Endothelial cell of umbilical vein (primary cell): ENCODE data around the gene DLGAP4. TPM values are rescaled to one million over a fixed set of nuclear protein-coding genes. Genes with fewer than 3 reads are reported as not detected.

Experiments used
- BruUV-seq: library from RNA; stranded (reverse); fragments of 400-500 nt; replicated peaks from 2 replicates; lab custom pipeline; 2021; lab: Mats Ljungman, UMichigan
- CTCF ChIA-PET: fragments of 300-600, 350-600 bp; sonication (Branson Sonifier 250); formaldehyde crosslinking; loops from one replicate; lab custom pipeline; 2021; ENCODE audit warnings: antibody characterized with exemption, inconsistent platforms; lab: Charles Lee
- POLR2A ChIA-PET: fragments of 300-600, 350-600 bp; sonication (Branson Sonifier 250); formaldehyde crosslinking; loops from one replicate; lab custom pipeline; 2021; ENCODE audit warnings: antibody characterized with exemption, inconsistent platforms; lab: Charles Lee
- DNase-seq: peaks from one replicate; pipeline ENCODE4 v3.0.0-alpha.2; 2011; ENCODE audit warnings: low read depth, low spot score
- FAIRE-seq: peaks from 2 replicates; lab custom pipeline; 2011; peaks lifted over from hg19 to GRCh38; lab: Jason Lieb, UNC
- H2AFZ ChIP-seq: 2 replicates; pipeline ENCODE4 v1.6.0; 2012; ENCODE audit warnings: low read depth, low read length, control low read depth, inconsistent platforms
- H3K27ac ChIP-seq: 2 replicates; pipeline ENCODE4 v1.5.1; 2011; ENCODE audit warnings: low read depth, mild to moderate bottlenecking, control low read depth, low read length, moderate library complexity; ENCODE audit not compliant: insufficient read depth
- H3K27me3 ChIP-seq, 2 experiments: 2 replicates each; pipeline versions ENCODE4 v1.6.0 to v1.6.1; 2011; ENCODE audit warnings: low read length in 2 of 2, mixed read lengths in 1 of 2; ENCODE audit not compliant: control insufficient read depth in 2 of 2, insufficient read depth in 2 of 2
- H3K36me3 ChIP-seq, 2 experiments: 2 replicates in 1 of 2; 3 replicates in 1 of 2; pipeline ENCODE4 v1.5.1; 2011; ENCODE audit warnings: low read length in 2 of 2, mild to moderate bottlenecking in 1 of 2, moderate library complexity in 1 of 2; ENCODE audit not compliant: control insufficient read depth in 2 of 2, insufficient read depth in 2 of 2; ENCODE audit errors: extremely low read depth in 1 of 2
- H3K4me1 ChIP-seq: 3 replicates; pipeline ENCODE4 v1.5.1; 2011; ENCODE audit warnings: mild to moderate bottlenecking, low read length; ENCODE audit not compliant: control insufficient read depth, insufficient read depth; ENCODE audit errors: extremely low read depth
- H3K4me2 ChIP-seq: 2 replicates; pipeline ENCODE4 v1.6.1; 2011; ENCODE audit warnings: low read length, control low read depth, mixed read lengths; ENCODE audit not compliant: insufficient read depth
- H3K4me3 ChIP-seq, 3 experiments: fragments of 200-600 bp in 1 of 3; sonication (generic), shearing (Covaris generic) in 1 of 3; replicated peaks in 1 of 3; 2 replicates each; pipeline ENCODE4 v1.5.1; 2011 to 2016; ENCODE audit warnings: control low read depth in 3 of 3, low read length in 3 of 3, mild to moderate bottlenecking in 2 of 3, inconsistent platforms in 1 of 3, low read depth in 1 of 3, moderate library complexity in 1 of 3; ENCODE audit not compliant: insufficient read depth in 1 of 3
- H3K79me2 ChIP-seq: 2 replicates; pipeline ENCODE4 v1.6.0; 2012; ENCODE audit warnings: low read length, inconsistent platforms; ENCODE audit not compliant: control insufficient read depth, insufficient read depth
- H3K9ac ChIP-seq: replicated peaks from 2 replicates; pipeline ENCODE3; 2011; ENCODE audit warnings: low read length, control low read depth; ENCODE audit not compliant: insufficient read depth; ENCODE audit errors: extremely low read depth
- H3K9me1 ChIP-seq: replicated peaks from 3 replicates; pipeline ENCODE4 v1.6.0; 2011; ENCODE audit warnings: mild to moderate bottlenecking, low read length; ENCODE audit not compliant: control insufficient read depth, insufficient read depth; ENCODE audit errors: extremely low read depth
- H3K9me3 ChIP-seq: replicated peaks from 2 replicates; pipeline ENCODE4 v1.5.1; 2012; ENCODE audit warnings: low read length, inconsistent platforms; ENCODE audit not compliant: control insufficient read depth, insufficient read depth
- H4K20me1 ChIP-seq: replicated peaks from 2 replicates; pipeline ENCODE3; 2011; ENCODE audit warnings: mild to moderate bottlenecking, low read length; ENCODE audit not compliant: control insufficient read depth, insufficient read depth; ENCODE audit errors: extremely low read depth
- EZH2 ChIP-seq: IDR thresholded peaks from 2 replicates; pipeline ENCODE4 v1.6.1; 2012; ENCODE audit warnings: borderline replicate concordance, low read depth, mild to moderate bottlenecking, moderate library complexity, low read length, inconsistent platforms; ENCODE audit not compliant: severe bottlenecking
- FOS ChIP-seq: IDR thresholded peaks from 2 replicates; pipeline ENCODE4 v1.6.1; 2011; ENCODE audit warnings: mild to moderate bottlenecking, low read length, moderate library complexity, borderline replicate concordance; ENCODE audit not compliant: insufficient read depth
- GATA2 ChIP-seq: IDR thresholded peaks from 2 replicates; pipeline ENCODE4 v1.7.0; 2011; ENCODE audit warnings: low read depth, mild to moderate bottlenecking, moderate library complexity, mixed read lengths, low read length; ENCODE audit not compliant: insufficient read length, insufficient read depth
- JUN ChIP-seq: IDR thresholded peaks from 2 replicates; pipeline ENCODE4 v1.6.1; 2011; ENCODE audit warnings: borderline replicate concordance, low read depth; ENCODE audit not compliant: insufficient read length, insufficient read depth
- MYC ChIP-seq: IDR thresholded peaks from one replicate; pipeline ENCODE4 v1.6.1; 2011; ENCODE audit warnings: mild to moderate bottlenecking, low read depth, low read length
- POLR2A ChIP-seq: IDR thresholded peaks from 2 replicates; pipeline ENCODE4 v1.6.1; 2012; ENCODE audit warnings: low read depth, mild to moderate bottlenecking, control low read depth, low read length
- POLR2AphosphoS5 ChIP-seq: IDR thresholded peaks from 2 replicates; pipeline ENCODE4 v1.6.1; 2012; ENCODE audit warnings: low read depth, mild to moderate bottlenecking, control low read depth, low read length, moderate library complexity; ENCODE audit not compliant: insufficient read depth
- dilution Hi-C: fragments of 300-500 bp; cut with MboI; formaldehyde crosslinking; loops from one replicate; pipeline ENCODE4 v1.15.0; 2019; ENCODE audit warnings: low sequenced_read_pairs; ENCODE audit not compliant: extremely low pct_ligation_motif_present
- intact Hi-C: fragments of 100-400 bp; cut with micrococcal nuclease; formaldehyde crosslinking; loops from one replicate; pipeline ENCODE4 v1.10.0; 2022
- polyA plus RNA-seq, 4 experiments: library from polyadenylated mRNA; depleted of rRNA in 3 of 4; stranded (reverse) in 3 of 4; unstranded in 1 of 4; fragments of >200 nt; gene quantifications; 2 replicates each; pipeline versions ENCODE4 v1.2.1 to v1.2.3, GENCODE V29; 2011 to 2012; ENCODE audit warnings: missing spikeins in 1 of 4
- total RNA-seq: library from RNA; stranded (reverse); gene quantifications from 2 replicates; pipeline ENCODE4 v1.2.3, GENCODE V29; 2021
- TF ChIP-seq, protein P1 (sequence below), 2 donors: IDR thresholded peaks; 1 replicate in 1 of 2; 2 replicates in 1 of 2; pipeline ENCODE4 v1.5.1; 2011; ENCODE audit warnings: low read length in 2 of 2, mild to moderate bottlenecking in 2 of 2, moderate library complexity in 2 of 2, control low read depth in 1 of 2, inconsistent platforms in 1 of 2, low read depth in 1 of 2; ENCODE audit not compliant: insufficient read depth in 1 of 2; ENCODE audit errors: extremely low read depth in 1 of 2
- TF ChIP-seq, protein P2 (sequence below): IDR thresholded peaks from 2 replicates; pipeline ENCODE4 v1.6.1; 2011; ENCODE audit not compliant: insufficient read depth, insufficient read length

The DLGAP4 gene
- total and polyA plus RNA-seq, 2 donors (not counting 3 experiments of a cell fraction or from before 2014, with no cell fraction given) = 57.5 to 125 TPM

DNA sequence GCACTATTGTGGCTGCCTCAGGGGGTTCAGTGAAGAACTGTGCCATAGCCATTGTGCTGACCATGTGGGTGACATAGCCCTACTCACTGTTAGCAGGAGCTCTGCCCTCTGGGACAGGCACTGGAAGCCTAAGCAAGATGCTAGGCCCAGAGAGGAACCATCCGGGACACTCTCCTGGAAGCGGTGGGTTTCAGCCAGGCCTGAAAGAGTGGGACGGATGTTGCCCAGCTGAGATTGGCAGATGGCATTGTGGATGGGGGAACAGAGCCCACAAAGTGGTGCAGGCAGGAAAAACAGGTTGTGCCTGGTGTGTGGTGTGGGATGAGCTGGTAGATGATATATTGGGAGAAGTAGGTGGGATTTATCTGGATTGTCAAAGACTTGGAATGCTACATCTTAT is 40.1 kb downstream of the DLGAP4 start:
- Histone ChIP-seq H3K27me3 (no peaks in the 10 kb centered on the region), H3K9me3 (no peaks in the 10 kb centered on the region), H4K20me1 (no peaks in the 10 kb centered on the region), H3K9ac (no peak overlapping the region), H3K4me1 (no peaks in the 10 kb centered on the region), H3K4me2 (no peak overlapping the region), H2AFZ (no peak overlapping the region), H3K4me3 (no peak overlapping the region), H3K27ac (no peak overlapping the region), H3K9me1 (no peaks in the 10 kb centered on the region), H3K36me3 (no peaks in the 10 kb centered on the region), H3K79me2 (no peaks in the 10 kb centered on the region)
- ChIA-PET CTCF (no interaction called here), POLR2A (no interaction called here)
- FAIRE-seq (no peak), DNase-seq (no peak)
- intact Hi-C loops (no loop called here), dilution Hi-C loops (no loop called here)
- TF ChIP-seq EZH2 (no peak), GATA2 (no peak)
- no TSS peak for BruUV-seq

DNA sequence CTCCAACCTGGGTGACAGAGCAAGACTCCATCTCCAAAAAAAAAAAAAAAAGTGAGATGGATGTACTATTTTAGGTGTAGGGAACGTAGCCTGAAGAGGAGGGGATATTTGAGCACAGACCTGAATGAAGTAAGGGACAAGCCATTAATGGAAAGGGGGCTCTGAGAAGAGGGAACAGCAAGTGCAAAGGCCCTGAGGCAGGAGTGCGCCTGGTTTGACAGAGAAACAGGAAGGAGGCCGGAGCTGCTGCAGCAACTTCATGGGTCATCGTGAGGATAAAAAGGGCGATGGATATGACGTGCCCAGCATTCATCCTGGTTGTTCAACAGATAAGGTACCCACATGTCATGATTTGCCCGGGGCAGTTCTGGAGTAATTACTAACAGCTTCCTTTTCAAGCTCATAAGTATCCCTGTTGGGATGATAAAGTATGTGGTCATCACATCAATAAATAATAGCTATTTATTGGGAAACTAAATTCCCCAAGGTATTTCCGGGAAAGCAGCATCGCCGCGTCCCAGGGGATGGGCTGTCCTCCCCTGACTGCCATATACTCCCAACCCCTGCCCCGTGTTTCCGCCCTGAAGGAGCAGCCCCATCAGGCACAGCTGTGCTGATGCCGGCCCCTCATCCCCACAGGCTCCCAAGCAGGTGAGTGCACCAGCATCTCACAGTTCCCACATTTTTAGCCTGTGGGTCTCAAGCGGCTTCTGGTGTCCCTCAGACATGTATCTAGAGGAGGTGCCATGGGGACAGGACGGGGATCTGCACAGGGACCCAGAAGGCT is 43.4 kb downstream of the DLGAP4 start:
- no peaks in the 10 kb centered on the region for H3K9me1 ChIP-seq
- dilution Hi-C loops (no loop called here), intact Hi-C loops (no loop called here)
- ChIA-PET CTCF (interaction anchor here (1.0 kb wide), 1 partner anchor 147 kb away, joined by 3 read pairs; no protein-coding TSS in a partner anchor), POLR2A (no interaction called here)
- H3K4me3 ChIP-seq = no peak overlapping the region
- H3K9ac ChIP-seq = no peak overlapping the region
- H3K27ac ChIP-seq = no peak overlapping the region
- H3K27me3 ChIP-seq = no peaks in the 10 kb centered on the region
- FAIRE-seq (no peak), DNase-seq (no peak)
- no peaks in the 10 kb centered on the region for H4K20me1 ChIP-seq
- no peaks in the 10 kb centered on the region for H3K79me2 ChIP-seq
- H3K4me2 ChIP-seq = no peak overlapping the region
- H3K4me1 ChIP-seq = no peaks in the 10 kb centered on the region
- no peaks in the 10 kb centered on the region for H3K36me3 ChIP-seq
- TF ChIP-seq POLR2A (no peak), POLR2AphosphoS5 (no peak), MYC (no peak), JUN (no peak), FOS (no peak), EZH2 (no peak), GATA2 (no peak)
- TF ChIP-seq, protein P1, sequence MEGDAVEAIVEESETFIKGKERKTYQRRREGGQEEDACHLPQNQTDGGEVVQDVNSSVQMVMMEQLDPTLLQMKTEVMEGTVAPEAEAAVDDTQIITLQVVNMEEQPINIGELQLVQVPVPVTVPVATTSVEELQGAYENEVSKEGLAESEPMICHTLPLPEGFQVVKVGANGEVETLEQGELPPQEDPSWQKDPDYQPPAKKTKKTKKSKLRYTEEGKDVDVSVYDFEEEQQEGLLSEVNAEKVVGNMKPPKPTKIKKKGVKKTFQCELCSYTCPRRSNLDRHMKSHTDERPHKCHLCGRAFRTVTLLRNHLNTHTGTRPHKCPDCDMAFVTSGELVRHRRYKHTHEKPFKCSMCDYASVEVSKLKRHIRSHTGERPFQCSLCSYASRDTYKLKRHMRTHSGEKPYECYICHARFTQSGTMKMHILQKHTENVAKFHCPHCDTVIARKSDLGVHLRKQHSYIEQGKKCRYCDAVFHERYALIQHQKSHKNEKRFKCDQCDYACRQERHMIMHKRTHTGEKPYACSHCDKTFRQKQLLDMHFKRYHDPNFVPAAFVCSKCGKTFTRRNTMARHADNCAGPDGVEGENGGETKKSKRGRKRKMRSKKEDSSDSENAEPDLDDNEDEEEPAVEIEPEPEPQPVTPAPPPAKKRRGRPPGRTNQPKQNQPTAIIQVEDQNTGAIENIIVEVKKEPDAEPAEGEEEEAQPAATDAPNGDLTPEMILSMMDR (IDR thresholded peaks at IDR 0.05; ENCODE audit: extremely low read depth in 1 of 2, insufficient read depth in 1 of 2, low read depth in 1 of 2, low read length in 2 of 2) = no peak
- TF ChIP-seq, protein P2, sequence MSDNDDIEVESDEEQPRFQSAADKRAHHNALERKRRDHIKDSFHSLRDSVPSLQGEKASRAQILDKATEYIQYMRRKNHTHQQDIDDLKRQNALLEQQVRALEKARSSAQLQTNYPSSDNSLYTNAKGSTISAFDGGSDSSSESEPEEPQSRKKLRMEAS = no peak
- H2AFZ ChIP-seq = no peak overlapping the region
- no peaks in the 10 kb centered on the region for H3K9me3 ChIP-seq
- BruUV-seq = no TSS peak
